ENCODE measurements around the gene CFAP126. TPM values are rescaled to one million over a fixed set of nuclear protein-coding genes. Genes with fewer than 3 reads are reported as not detected.

The CFAP126 gene
- polyA plus RNA-seq, 1 donor from 2014 or later: not detected

GRCh38 chr1:161342177-161342576, 25.5 kb downstream of the CFAP126 start:
- no peak overlapping the region for H3K4me2 ChIP-seq (ENCODE audit: low read length)
- H3K9me3 ChIP-seq (ENCODE audit: low read length): no peaks in the 10 kb centered on the region
- H3K36me3 ChIP-seq (ENCODE audit: insufficient read depth, low read length): no peaks in the 10 kb centered on the region
- no peaks in the 10 kb centered on the region for H3K79me2 ChIP-seq (replicated peaks; ENCODE audit: insufficient read depth, low read length)
- H3K9me2 ChIP-seq (ENCODE audit: insufficient read depth, low read length): no peaks in the 10 kb centered on the region
- H4K20me1 ChIP-seq (ENCODE audit: insufficient read depth): no peaks in the 10 kb centered on the region
- no peak overlapping the region for H3K9ac ChIP-seq (ENCODE audit: low read length)
- TF ChIP-seq REST (IDR thresholded peaks at IDR 0.05; ENCODE audit: borderline replicate concordance) (no peak), EZH2 (IDR thresholded peaks at IDR 0.05; ENCODE audit: borderline replicate concordance, insufficient read depth, low read length, poor library complexity, severe bottlenecking) (no peak), MXI1 (conservative IDR thresholded peaks at IDR 0.05; ENCODE audit: poor library complexity, severe bottlenecking) (no peak), RAD21 (conservative IDR thresholded peaks at IDR 0.05) (no peak), TAF1 (IDR thresholded peaks at IDR 0.05; ENCODE audit: low read depth) (no peak), CTCF (IDR thresholded peaks at IDR 0.05; ENCODE audit: poor library complexity, severe bottlenecking) (no peak), EP300 (conservative IDR thresholded peaks at IDR 0.05; ENCODE audit: poor library complexity, severe bottlenecking) (no peak), POLR2AphosphoS5 (IDR thresholded peaks at IDR 0.05) (no peak), SMC3 (conservative IDR thresholded peaks at IDR 0.05; ENCODE audit: poor library complexity) (no peak)
- no peak overlapping the region for H3K27ac ChIP-seq (ENCODE audit: low read length)
- no peak overlapping the region for H2AFZ ChIP-seq (ENCODE audit: low read depth, low read length)
- no peaks in the 10 kb centered on the region for H3F3A ChIP-seq (ENCODE audit: insufficient read depth, low read length, poor library complexity, severe bottlenecking)
- H3K4me3 ChIP-seq (ENCODE audit: low read length): no peak overlapping the region
- H3K27me3 ChIP-seq (ENCODE audit: insufficient read depth, low read depth, low read length): no peaks in the 10 kb centered on the region

GRCh38 chr1:161335796-161336195, 31.9 kb downstream of the CFAP126 start:
- no peak overlapping the region for H2AFZ ChIP-seq (ENCODE audit: low read depth, low read length)
- H3K79me2 ChIP-seq (replicated peaks; ENCODE audit: insufficient read depth, low read length): no peaks in the 10 kb centered on the region
- no peak overlapping the region for H3K4me2 ChIP-seq (ENCODE audit: low read length)
- no peaks in the 10 kb centered on the region for H3K27me3 ChIP-seq (ENCODE audit: insufficient read depth, low read depth, low read length)
- no peaks in the 10 kb centered on the region for H3K9me2 ChIP-seq (ENCODE audit: insufficient read depth, low read length)
- no peak overlapping the region for H3K9ac ChIP-seq (ENCODE audit: low read length)
- no peaks in the 10 kb centered on the region for H4K20me1 ChIP-seq (ENCODE audit: insufficient read depth)
- H3K27ac ChIP-seq (ENCODE audit: low read length): no peak overlapping the region
- no peaks in the 10 kb centered on the region for H3F3A ChIP-seq (ENCODE audit: insufficient read depth, low read length, poor library complexity, severe bottlenecking)
- TF ChIP-seq EZH2 (IDR thresholded peaks at IDR 0.05; ENCODE audit: borderline replicate concordance, insufficient read depth, low read length, poor library complexity, severe bottlenecking) (no peak), TAF1 (IDR thresholded peaks at IDR 0.05; ENCODE audit: low read depth) (no peak), RAD21 (conservative IDR thresholded peaks at IDR 0.05) (no peak), SMC3 (conservative IDR thresholded peaks at IDR 0.05; ENCODE audit: poor library complexity) (no peak), POLR2AphosphoS5 (IDR thresholded peaks at IDR 0.05) (no peak), MXI1 (conservative IDR thresholded peaks at IDR 0.05; ENCODE audit: poor library complexity, severe bottlenecking) (no peak)
- peaks cover 5% of the 10 kb centered on the region for H3K36me3 ChIP-seq (ENCODE audit: insufficient read depth, low read length)
- H3K4me3 ChIP-seq (ENCODE audit: low read length): no peak overlapping the region
- H3K9me3 ChIP-seq (ENCODE audit: low read length): no peaks in the 10 kb centered on the region
